Ovary (tissue), 9 donors: ENCODE data around the gene PLEKHN1. TPM values are rescaled to one million over a fixed set of nuclear protein-coding genes. Genes with fewer than 3 reads are reported as not detected.

Experiments
- DNase-seq, 5 donors: peaks; one replicate each; pipeline ENCODE4 v3.0.0-alpha.2; 2019 to 2020
- H3K27ac ChIP-seq, 2 donors: fragments of 200-600 bp; one replicate each; pipeline versions ENCODE4 v1.5.1 to v1.8.0; 2019 to 2022
- H3K27me3 ChIP-seq: fragments of 200-600 bp; one replicate; pipeline ENCODE4 v1.8.0; 2022
- H3K36me3 ChIP-seq: fragments of 200-600 bp; sonication (generic); one replicate; pipeline ENCODE4 v1.5.1; 2019
- H3K4me1 ChIP-seq: one replicate; pipeline ENCODE4 v1.8.1; 2013; ENCODE audit warnings: mild to moderate bottlenecking, moderate library complexity; ENCODE audit not compliant: insufficient read depth
- H3K4me3 ChIP-seq: fragments of 200-600 bp; sonication (generic); one replicate; pipeline ENCODE4 v1.5.1; 2017
- H3K9me3 ChIP-seq, 2 donors: fragments of 200-600 bp in 1 of 2; sonication (generic) in 1 of 2; one replicate each; pipeline versions ENCODE4 v1.5.1 to v1.8.1; 2013 to 2019; ENCODE audit warnings: mild to moderate bottlenecking in 1 of 2, moderate library complexity in 1 of 2
- EP300 ChIP-seq: sonication (generic); formaldehyde crosslinking; IDR thresholded peaks from one replicate; pipeline ENCODE4 v1.6.1; 2017; ENCODE audit warnings: antibody characterized with exemption
- POLR2A ChIP-seq: fragments of 450-650 bp; IDR thresholded peaks from one replicate; pipeline ENCODE4 v1.6.1; 2017; ENCODE audit warnings: antibody characterized with exemption, mild to moderate bottlenecking, moderate library complexity
- WGBS, 3 donors: extraction: QIAGEN DNeasy Blood & Tissue Kit in 1 of 3; methylation state at CpG; one replicate each; pipeline versions ENCODE4 v1.1.5 to v1.1.7; 2013 to 2017; 5-methylcytosine and 5-hydroxymethylcytosine counted together
- intact Hi-C, 4 donors: fragments of 100-400 bp; cut with DNase I; formaldehyde crosslinking; loops; one replicate each; pipeline versions ENCODE4 v1.11.0 to v1.15.1; 2022 to 2023
- polyA plus RNA-seq, 2 donors: library from polyadenylated mRNA; stranded (reverse); fragments of 200-250 nt in 1 of 2; fragments of 350-450 nt in 1 of 2; fragmentation: Illumina TruSeq in 1 of 2; extraction: RNeasy Lipid Tissue Mini Kit (QIAGEN cat#74804) in 1 of 2; gene quantifications; one replicate each; pipeline ENCODE4 v1.2.3, GENCODE V29; 2013 to 2014
- total RNA-seq, 7 donors: library from RNA; depleted of rRNA in 2 of 7; stranded (reverse); fragments of >200 nt in 2 of 7; fragmentation: NEBNext Ultra II Directional in 3 of 7; extraction: Animal tissue kit (Norgen Biotek cat#: 25700) in 3 of 7; gene quantifications; one replicate each; pipeline versions ENCODE4 v1.1.0 to v1.2.4, GENCODE V29; 2016 to 2023
- TF ChIP-seq, protein P1 (sequence below), 3 donors: fragments of 450-650 bp in 2 of 3; fragments of 200-600 bp in 1 of 3; IDR thresholded peaks; one replicate each; pipeline versions ENCODE4 v1.5.1 to v1.8.0; 2016 to 2022; ENCODE audit warnings: antibody characterized with exemption in 3 of 3, mild to moderate bottlenecking in 1 of 3
- donor health status: DM: no; HTN: no; CAD: no; lungs with moderate emphysema.
- donor health status: DM: no; HTN: no; CAD: no.
- donor health status: Bipolar disorder and iron deficiency.
- donor health status: DM: yes; HTN: yes; CAD: no.
- donor health status: DM: no; HTN: no; CAD: no.
- donor health status: DM: yes; HTN: yes; CAD: no.

The PLEKHN1 gene
- total and polyA plus RNA-seq, 9 donors, result 0.10 to 0.34 (median 0.16) TPM; not detected in 3

GRCh38 chr1:938711-939489 is 27.4 kb upstream of the PLEKHN1 start:
- TF ChIP-seq EP300, result no peak
- TF ChIP-seq, protein P1, sequence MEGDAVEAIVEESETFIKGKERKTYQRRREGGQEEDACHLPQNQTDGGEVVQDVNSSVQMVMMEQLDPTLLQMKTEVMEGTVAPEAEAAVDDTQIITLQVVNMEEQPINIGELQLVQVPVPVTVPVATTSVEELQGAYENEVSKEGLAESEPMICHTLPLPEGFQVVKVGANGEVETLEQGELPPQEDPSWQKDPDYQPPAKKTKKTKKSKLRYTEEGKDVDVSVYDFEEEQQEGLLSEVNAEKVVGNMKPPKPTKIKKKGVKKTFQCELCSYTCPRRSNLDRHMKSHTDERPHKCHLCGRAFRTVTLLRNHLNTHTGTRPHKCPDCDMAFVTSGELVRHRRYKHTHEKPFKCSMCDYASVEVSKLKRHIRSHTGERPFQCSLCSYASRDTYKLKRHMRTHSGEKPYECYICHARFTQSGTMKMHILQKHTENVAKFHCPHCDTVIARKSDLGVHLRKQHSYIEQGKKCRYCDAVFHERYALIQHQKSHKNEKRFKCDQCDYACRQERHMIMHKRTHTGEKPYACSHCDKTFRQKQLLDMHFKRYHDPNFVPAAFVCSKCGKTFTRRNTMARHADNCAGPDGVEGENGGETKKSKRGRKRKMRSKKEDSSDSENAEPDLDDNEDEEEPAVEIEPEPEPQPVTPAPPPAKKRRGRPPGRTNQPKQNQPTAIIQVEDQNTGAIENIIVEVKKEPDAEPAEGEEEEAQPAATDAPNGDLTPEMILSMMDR (IDR thresholded peaks at IDR 0.05), result no peak
- no peak for TF ChIP-seq POLR2A
- no peaks in the 10 kb centered on the region for H3K36me3 ChIP-seq
- DNase-seq, result no peak
- 43 to 68% (median 44%) methylated on average over 24 to 30 of the region's 30 CpGs for WGBS, 3 donors
- no peaks in the 10 kb centered on the region for H3K9me3 ChIP-seq
- peaks cover 15% of the 10 kb centered on the region for H3K27me3 ChIP-seq
- intact Hi-C loops, result no loop called here
- H3K4me1 ChIP-seq, result peaks cover 29% of the 10 kb centered on the region
- no peak overlapping the region for H3K27ac ChIP-seq
- no peak overlapping the region for H3K4me3 ChIP-seq

- DNase-seq, result peak in 1 of 5 donors; percentile 57
- Histone ChIP-seq H3K4me1 (peaks cover 31% of the 10 kb centered on the region), H3K27me3 (peaks cover 15% of the 10 kb centered on the region), H3K27ac (no peak overlapping the region), H3K4me3 (no peak overlapping the region), H3K9me3 (no peaks in the 10 kb centered on the region), H3K36me3 (no peaks in the 10 kb centered on the region)
- intact Hi-C loops, result no loop called here
- TF ChIP-seq, protein P1 (IDR thresholded peaks at IDR 0.05), result no peak
- TF ChIP-seq EP300 (no peak), POLR2A (no peak)
- WGBS, 3 donors, result 7 to 18% (median 8%) methylated on average over 19 to 21 of the region's 21 CpGs
These were observed 26.7 kb upstream of the PLEKHN1 start for GRCh38 chr1:939511-940106.

- Histone ChIP-seq H3K4me3 (peak overlapping the region; percentile 13), H3K4me1 (peaks cover 35% of the 10 kb centered on the region), H3K27ac (no peak overlapping the region), H3K27me3 (peaks cover 11% of the 10 kb centered on the region), H3K36me3 (no peaks in the 10 kb centered on the region), H3K9me3 (no peaks in the 10 kb centered on the region)
- 1% methylated on average over 59 to 86 of the region's 86 CpGs for WGBS, 3 donors
- TF ChIP-seq EP300 (no peak), POLR2A (no peak)
- TF ChIP-seq, protein P1 (IDR thresholded peaks at IDR 0.05), result no peak
- DNase-seq, result peak; percentile 61 to 85 (median 74)
- intact Hi-C loops, result no loop called here
These were observed 25.9 kb upstream of the PLEKHN1 start for GRCh38 chr1:940107-941014.

- intact Hi-C loops, result no loop called here
- WGBS, 3 donors, result 1 to 4% (median 1%) methylated on average over 32 to 36 of the region's 36 CpGs
- Histone ChIP-seq H3K9me3 (no peaks in the 10 kb centered on the region), H3K36me3 (no peaks in the 10 kb centered on the region), H3K27ac (no peak overlapping the region), H3K4me1 (peaks cover 31% of the 10 kb centered on the region), H3K27me3 (peaks cover 10% of the 10 kb centered on the region), H3K4me3 (peak overlapping the region; percentile 21)
- peak in 1 of 5 donors; percentile 61 for DNase-seq
- TF ChIP-seq POLR2A, result no peak
- TF ChIP-seq EP300, result no peak
- TF ChIP-seq, protein P1 (IDR thresholded peaks at IDR 0.05), result no peak
These were observed 25.2 kb upstream of the PLEKHN1 start for GRCh38 chr1:941015-941587.
